ENCODE data around the gene PILRB.

GRCh38 chr7:100369105-100369504 lies 11.2 kb downstream of the PILRB start:
- TF ChIP-seq TAF1 (IDR thresholded peaks at IDR 0.05; ENCODE audit: low read depth) (no peak), EZH2 (IDR thresholded peaks at IDR 0.05; ENCODE audit: borderline replicate concordance, insufficient read depth, low read length, poor library complexity, severe bottlenecking) (no peak), RAD21 (conservative IDR thresholded peaks at IDR 0.05) (no peak), EP300 (conservative IDR thresholded peaks at IDR 0.05; ENCODE audit: poor library complexity, severe bottlenecking) (no peak)
- TF ChIP-seq, protein P1, sequence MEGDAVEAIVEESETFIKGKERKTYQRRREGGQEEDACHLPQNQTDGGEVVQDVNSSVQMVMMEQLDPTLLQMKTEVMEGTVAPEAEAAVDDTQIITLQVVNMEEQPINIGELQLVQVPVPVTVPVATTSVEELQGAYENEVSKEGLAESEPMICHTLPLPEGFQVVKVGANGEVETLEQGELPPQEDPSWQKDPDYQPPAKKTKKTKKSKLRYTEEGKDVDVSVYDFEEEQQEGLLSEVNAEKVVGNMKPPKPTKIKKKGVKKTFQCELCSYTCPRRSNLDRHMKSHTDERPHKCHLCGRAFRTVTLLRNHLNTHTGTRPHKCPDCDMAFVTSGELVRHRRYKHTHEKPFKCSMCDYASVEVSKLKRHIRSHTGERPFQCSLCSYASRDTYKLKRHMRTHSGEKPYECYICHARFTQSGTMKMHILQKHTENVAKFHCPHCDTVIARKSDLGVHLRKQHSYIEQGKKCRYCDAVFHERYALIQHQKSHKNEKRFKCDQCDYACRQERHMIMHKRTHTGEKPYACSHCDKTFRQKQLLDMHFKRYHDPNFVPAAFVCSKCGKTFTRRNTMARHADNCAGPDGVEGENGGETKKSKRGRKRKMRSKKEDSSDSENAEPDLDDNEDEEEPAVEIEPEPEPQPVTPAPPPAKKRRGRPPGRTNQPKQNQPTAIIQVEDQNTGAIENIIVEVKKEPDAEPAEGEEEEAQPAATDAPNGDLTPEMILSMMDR (IDR thresholded peaks at IDR 0.05; ENCODE audit: poor library complexity, severe bottlenecking), result no peak
- TF ChIP-seq, protein P2, sequence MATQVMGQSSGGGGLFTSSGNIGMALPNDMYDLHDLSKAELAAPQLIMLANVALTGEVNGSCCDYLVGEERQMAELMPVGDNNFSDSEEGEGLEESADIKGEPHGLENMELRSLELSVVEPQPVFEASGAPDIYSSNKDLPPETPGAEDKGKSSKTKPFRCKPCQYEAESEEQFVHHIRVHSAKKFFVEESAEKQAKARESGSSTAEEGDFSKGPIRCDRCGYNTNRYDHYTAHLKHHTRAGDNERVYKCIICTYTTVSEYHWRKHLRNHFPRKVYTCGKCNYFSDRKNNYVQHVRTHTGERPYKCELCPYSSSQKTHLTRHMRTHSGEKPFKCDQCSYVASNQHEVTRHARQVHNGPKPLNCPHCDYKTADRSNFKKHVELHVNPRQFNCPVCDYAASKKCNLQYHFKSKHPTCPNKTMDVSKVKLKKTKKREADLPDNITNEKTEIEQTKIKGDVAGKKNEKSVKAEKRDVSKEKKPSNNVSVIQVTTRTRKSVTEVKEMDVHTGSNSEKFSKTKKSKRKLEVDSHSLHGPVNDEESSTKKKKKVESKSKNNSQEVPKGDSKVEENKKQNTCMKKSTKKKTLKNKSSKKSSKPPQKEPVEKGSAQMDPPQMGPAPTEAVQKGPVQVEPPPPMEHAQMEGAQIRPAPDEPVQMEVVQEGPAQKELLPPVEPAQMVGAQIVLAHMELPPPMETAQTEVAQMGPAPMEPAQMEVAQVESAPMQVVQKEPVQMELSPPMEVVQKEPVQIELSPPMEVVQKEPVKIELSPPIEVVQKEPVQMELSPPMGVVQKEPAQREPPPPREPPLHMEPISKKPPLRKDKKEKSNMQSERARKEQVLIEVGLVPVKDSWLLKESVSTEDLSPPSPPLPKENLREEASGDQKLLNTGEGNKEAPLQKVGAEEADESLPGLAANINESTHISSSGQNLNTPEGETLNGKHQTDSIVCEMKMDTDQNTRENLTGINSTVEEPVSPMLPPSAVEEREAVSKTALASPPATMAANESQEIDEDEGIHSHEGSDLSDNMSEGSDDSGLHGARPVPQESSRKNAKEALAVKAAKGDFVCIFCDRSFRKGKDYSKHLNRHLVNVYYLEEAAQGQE (IDR thresholded peaks at IDR 0.05; ENCODE audit: borderline replicate concordance), result no peak

Measured in neural cell (in vitro differentiated cells).